CD14-positive monocyte (primary cell): ENCODE results near the gene CUX1. TPM values are rescaled to one million over a fixed set of nuclear protein-coding genes. Genes with fewer than 3 reads are reported as not detected.

Experiments used
- DNase-seq, 3 donors: peaks; one replicate each; pipeline ENCODE4 v3.0.0-alpha.2; 2011 to 2022
- H2AFZ ChIP-seq: 2 replicates; pipeline ENCODE4 v1.6.0; 2012; ENCODE audit warnings: mild to moderate bottlenecking, low read depth, low read length, inconsistent platforms; ENCODE audit not compliant: insufficient read depth, poor library complexity, severe bottlenecking
- H3K27ac ChIP-seq, 2 donors: 1 replicate in 1 of 2; 2 replicates in 1 of 2; pipeline ENCODE4 v1.5.1; 2012 to 2013; ENCODE audit warnings: low read length in 2 of 2, control low read depth in 1 of 2, inconsistent platforms in 1 of 2, low read depth in 1 of 2, mild to moderate bottlenecking in 1 of 2
- H3K27me3 ChIP-seq, 2 donors: one replicate each; pipeline versions ENCODE4 v1.6.0 to v1.6.1; 2011 to 2013; ENCODE audit warnings: low read length in 2 of 2; ENCODE audit not compliant: control insufficient read depth in 2 of 2, insufficient read depth in 2 of 2
- H3K36me3 ChIP-seq, 2 donors: replicated peaks in 1 of 2; 1 replicate in 1 of 2; 2 replicates in 1 of 2; pipeline versions ENCODE4 v1.5.1 to v1.6.1; 2012 to 2013; ENCODE audit warnings: low read length in 2 of 2, control low read depth in 1 of 2, inconsistent platforms in 1 of 2, mild to moderate bottlenecking in 1 of 2; ENCODE audit not compliant: insufficient read depth in 2 of 2, control insufficient read depth in 1 of 2
- H3K4me1 ChIP-seq, 2 donors: 1 replicate in 1 of 2; 2 replicates in 1 of 2; pipeline versions ENCODE4 v1.5.1 to v1.6.1; 2012 to 2013; ENCODE audit warnings: low read length in 2 of 2, control low read depth in 1 of 2, inconsistent platforms in 1 of 2, mild to moderate bottlenecking in 1 of 2, moderate library complexity in 1 of 2; ENCODE audit not compliant: insufficient read depth in 2 of 2, control insufficient read depth in 1 of 2
- H3K4me2 ChIP-seq: replicated peaks from 2 replicates; pipeline ENCODE3; 2012; ENCODE audit warnings: low read length, moderate library complexity, mild to moderate bottlenecking; ENCODE audit not compliant: poor library complexity, severe bottlenecking; ENCODE audit errors: extremely low read depth
- H3K4me3 ChIP-seq, 3 experiments: fragments of 200-600 bp in 1 of 3; sonication (generic) in 1 of 3; replicated peaks in 1 of 3; 1 replicate in 2 of 3; 2 replicates in 1 of 3; pipeline ENCODE4 v1.5.1; 2011 to 2013; ENCODE audit warnings: low read length in 3 of 3, mild to moderate bottlenecking in 3 of 3, control low read depth in 2 of 3, low read depth in 2 of 3, inconsistent platforms in 1 of 3, moderate library complexity in 1 of 3
- H3K79me2 ChIP-seq: 2 replicates; pipeline ENCODE4 v1.6.0; 2012; ENCODE audit warnings: mild to moderate bottlenecking, control low read depth, inconsistent platforms, low read length, moderate library complexity; ENCODE audit not compliant: insufficient read depth
- H3K9ac ChIP-seq: 2 replicates; pipeline ENCODE4 v1.6.0; 2017; ENCODE audit warnings: low read length, mild to moderate bottlenecking; ENCODE audit not compliant: insufficient read depth, poor library complexity, severe bottlenecking
- H3K9me3 ChIP-seq, 2 donors: replicated peaks in 1 of 2; 1 replicate in 1 of 2; 2 replicates in 1 of 2; pipeline versions ENCODE4 v1.5.1 to v1.6.1; 2012 to 2013; ENCODE audit warnings: low read length in 2 of 2, control low read depth in 1 of 2; ENCODE audit not compliant: control insufficient read depth in 1 of 2, insufficient read depth in 1 of 2
- H4K20me1 ChIP-seq: 2 replicates; pipeline ENCODE4 v1.6.0; 2012; ENCODE audit warnings: mild to moderate bottlenecking, low read length, control low read depth, moderate library complexity; ENCODE audit not compliant: insufficient read depth
- H3K27ac Mint-ChIP-seq, 7 donors: one replicate each; pipeline ENCODE4 v1.8.0; 2020; ENCODE audit warnings: mild to moderate bottlenecking in 7 of 7, mixed read lengths in 7 of 7, moderate library complexity in 6 of 7, inconsistent platforms in 2 of 7
- H3K27me3 Mint-ChIP-seq, 3 donors: one replicate each; pipeline ENCODE4 v1.8.0; 2021 to 2022; ENCODE audit warnings: low read depth in 3 of 3, mild to moderate bottlenecking in 3 of 3, mixed read lengths in 3 of 3, moderate library complexity in 3 of 3, inconsistent platforms in 1 of 3
- H3K36me3 Mint-ChIP-seq, 2 donors: one replicate each; pipeline ENCODE4 v1.8.0; 2020; ENCODE audit warnings: mixed read lengths in 2 of 2, inconsistent platforms in 1 of 2, mild to moderate bottlenecking in 1 of 2
- H3K4me1 Mint-ChIP-seq: one replicate; pipeline ENCODE4 v1.8.0; 2020; ENCODE audit warnings: mild to moderate bottlenecking, mixed read lengths
- H3K4me3 Mint-ChIP-seq, 2 donors: one replicate each; pipeline ENCODE4 v1.8.0; 2020; ENCODE audit warnings: mild to moderate bottlenecking in 2 of 2, mixed read lengths in 2 of 2, moderate library complexity in 1 of 2
- H3K9me3 Mint-ChIP-seq, 7 donors: one replicate each; pipeline ENCODE4 v1.8.0; 2020 to 2022; ENCODE audit warnings: mixed read lengths in 7 of 7, mild to moderate bottlenecking in 6 of 7, moderate library complexity in 6 of 7, inconsistent platforms in 2 of 7
- WGBS: methylation state at CpG from one replicate; pipeline ENCODE4 v1.1.5; 2013; ENCODE audit warnings: missing lambda C conversion rate; ENCODE audit not compliant: insufficient coverage; 5-methylcytosine and 5-hydroxymethylcytosine counted together
- intact Hi-C, 2 donors: fragments of 100-400 bp; cut with micrococcal nuclease; formaldehyde crosslinking; loops; one replicate each; pipeline versions ENCODE4 v1.15.0 to v1.15.1; 2023
- polyA plus RNA-seq, 3 donors: library from polyadenylated mRNA; depleted of rRNA in 1 of 3; unstranded in 2 of 3; stranded (reverse) in 1 of 3; fragments of 300-500 nt in 2 of 3; fragments of >200 nt in 1 of 3; fragmentation: Illumina TruSeq in 2 of 3; gene quantifications; 1 replicate in 2 of 3; 2 replicates in 1 of 3; pipeline ENCODE4 v1.2.3, GENCODE V29; 2012 to 2021
- TF ChIP-seq, protein P1 (sequence below): fragments of 200-600 bp; IDR thresholded peaks from one replicate; pipeline ENCODE4 v1.8.0; 2022; ENCODE audit warnings: antibody characterized with exemption, mild to moderate bottlenecking

Gene CUX1
- polyA plus RNA-seq, 3 donors = 17.6 to 38.0 (median 28.0) TPM

DNA sequence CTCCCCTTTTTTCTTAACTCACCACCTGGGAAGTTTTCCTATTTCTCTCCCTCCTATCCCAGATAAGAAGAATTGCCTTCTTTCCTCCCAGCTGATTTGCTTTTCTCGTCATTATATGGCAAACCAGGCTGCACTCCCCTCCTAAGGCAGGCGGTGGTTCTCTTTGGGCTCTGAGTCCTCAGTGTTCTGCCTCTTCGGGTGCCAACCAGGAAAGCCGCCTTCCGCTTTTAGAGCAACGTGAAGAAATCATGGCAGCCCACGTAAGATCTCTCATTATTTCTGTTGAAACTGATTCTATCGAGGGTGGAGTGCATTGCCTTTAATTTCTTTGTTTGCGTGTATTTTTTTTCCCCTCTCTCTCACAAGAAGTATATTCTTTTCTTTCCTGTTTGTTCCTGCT lies 141.9 kb downstream of the CUX1 start:
- Histone ChIP-seq H3K4me2 (no peak overlapping the region), H3K4me3 (no peak overlapping the region), H3K27ac (no peak overlapping the region), H3K9me3 (no peaks in the 10 kb centered on the region), H3K9ac (no peak overlapping the region), H3K4me1 (peaks cover 3 to 12% of the 10 kb centered on the region in 2 donors), H2AFZ (no peak overlapping the region), H3K27me3 (no peaks in the 10 kb centered on the region), H3K36me3 (peaks cover 0 to 20% of the 10 kb centered on the region in 2 donors), H4K20me1 (peaks cover 98% of the 10 kb centered on the region), H3K79me2 (peaks cover 97% of the 10 kb centered on the region)
- Mint-ChIP-seq H3K4me1 (peaks cover 12% of the 10 kb centered on the region), H3K27me3 (peaks cover 0 to 1% (median 0%) of the 10 kb centered on the region in 3 donors), H3K36me3 (peaks cover 8 to 19% of the 10 kb centered on the region in 2 donors), H3K27ac (peak overlapping the region in 4 of 7 donors; percentile 17 to 71 (median 58)), H3K9me3 (no peaks in the 10 kb centered on the region), H3K4me3 (no peak overlapping the region)
- 93% methylated on average over 7 of the region's 9 CpGs for WGBS
- no peak for DNase-seq
- TF ChIP-seq, protein P1, sequence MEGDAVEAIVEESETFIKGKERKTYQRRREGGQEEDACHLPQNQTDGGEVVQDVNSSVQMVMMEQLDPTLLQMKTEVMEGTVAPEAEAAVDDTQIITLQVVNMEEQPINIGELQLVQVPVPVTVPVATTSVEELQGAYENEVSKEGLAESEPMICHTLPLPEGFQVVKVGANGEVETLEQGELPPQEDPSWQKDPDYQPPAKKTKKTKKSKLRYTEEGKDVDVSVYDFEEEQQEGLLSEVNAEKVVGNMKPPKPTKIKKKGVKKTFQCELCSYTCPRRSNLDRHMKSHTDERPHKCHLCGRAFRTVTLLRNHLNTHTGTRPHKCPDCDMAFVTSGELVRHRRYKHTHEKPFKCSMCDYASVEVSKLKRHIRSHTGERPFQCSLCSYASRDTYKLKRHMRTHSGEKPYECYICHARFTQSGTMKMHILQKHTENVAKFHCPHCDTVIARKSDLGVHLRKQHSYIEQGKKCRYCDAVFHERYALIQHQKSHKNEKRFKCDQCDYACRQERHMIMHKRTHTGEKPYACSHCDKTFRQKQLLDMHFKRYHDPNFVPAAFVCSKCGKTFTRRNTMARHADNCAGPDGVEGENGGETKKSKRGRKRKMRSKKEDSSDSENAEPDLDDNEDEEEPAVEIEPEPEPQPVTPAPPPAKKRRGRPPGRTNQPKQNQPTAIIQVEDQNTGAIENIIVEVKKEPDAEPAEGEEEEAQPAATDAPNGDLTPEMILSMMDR = no peak
- intact Hi-C loops = loop anchor here in 1 of 2 donors (10.0 kb wide), 1 partner anchor 95 kb away; no protein-coding TSS in a partner anchor

DNA sequence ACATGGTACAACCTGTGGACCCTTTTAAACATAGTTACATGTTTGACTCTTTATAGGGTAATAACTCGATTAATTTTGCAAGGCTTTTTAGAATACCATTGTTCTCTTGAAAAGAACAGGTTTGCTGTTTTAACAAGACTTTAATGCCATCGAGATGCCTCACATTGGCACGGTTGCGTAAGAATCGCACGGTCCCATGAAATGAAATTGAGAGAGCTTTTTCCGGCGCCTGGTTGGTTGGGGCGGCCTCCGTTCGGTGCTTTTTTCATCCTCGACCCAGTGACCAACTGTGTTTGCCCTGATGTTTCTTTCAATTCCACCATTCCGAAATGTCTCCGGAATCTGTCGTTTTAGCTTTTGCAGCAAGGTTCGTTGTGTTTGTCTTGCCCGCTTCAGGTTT lies 142.4 kb downstream of the CUX1 start:
- Histone ChIP-seq H2AFZ (no peak overlapping the region), H3K27ac (no peak overlapping the region), H3K36me3 (peaks cover 0 to 24% of the 10 kb centered on the region in 2 donors), H3K4me3 (no peak overlapping the region), H3K4me2 (no peak overlapping the region), H3K79me2 (peaks cover 97% of the 10 kb centered on the region), H4K20me1 (peaks cover 98% of the 10 kb centered on the region), H3K9me3 (no peaks in the 10 kb centered on the region), H3K4me1 (peaks cover 0 to 7% of the 10 kb centered on the region in 2 donors), H3K27me3 (no peaks in the 10 kb centered on the region), H3K9ac (no peak overlapping the region)
- Mint-ChIP-seq H3K27ac (peak overlapping the region in 2 of 7 donors; percentile 47 to 80), H3K27me3 (peaks cover 0 to 1% (median 0%) of the 10 kb centered on the region in 3 donors), H3K9me3 (no peaks in the 10 kb centered on the region), H3K4me1 (peaks cover 7% of the 10 kb centered on the region), H3K36me3 (peaks cover 9 to 23% of the 10 kb centered on the region in 2 donors), H3K4me3 (no peak overlapping the region)
- 84% methylated on average over 15 of the region's 17 CpGs for WGBS
- DNase-seq = no peak
- intact Hi-C loops = loop anchor here in 1 of 2 donors (10.0 kb wide), 1 partner anchor 95 kb away; no protein-coding TSS in a partner anchor
- TF ChIP-seq, protein P1 = no peak
